Omental fat pad (tissue), 4 donors: ENCODE results near the gene TEX13D. TPM values are rescaled to one million over a fixed set of nuclear protein-coding genes. Genes with fewer than 3 reads are reported as not detected.
"Not testable (repeated sequence)": the region's sequence is repeated elsewhere in the genome, so short reads cannot be mapped to it uniquely, and the experiment has no call there.

Experiments
- ATAC-seq: fragments of 150-250 bp; one replicate; pipeline ENCODE4 v1.9.1; 2016; ENCODE audit warnings: mild to moderate bottlenecking, moderate library complexity; ENCODE audit not compliant: low FRiP score
- DNase-seq: peaks from one replicate; pipeline ENCODE4 v3.0.0-alpha.2; 2019; ENCODE audit warnings: low spot score
- CTCF ChIP-seq, 3 donors: fragments of 450-650 bp; IDR thresholded peaks; one replicate each; pipeline ENCODE4 v1.5.1; 2016 to 2017; ENCODE audit warnings: antibody characterized with exemption in 3 of 3, mild to moderate bottlenecking in 3 of 3, moderate library complexity in 2 of 3
- total RNA-seq, 4 donors: library from RNA; depleted of rRNA; stranded (reverse); fragments of >200 nt; gene quantifications; one replicate each; pipeline ENCODE4 v1.1.0, GENCODE V29; 2016

The TEX13D gene
- total RNA-seq, 4 donors from 2014 or later: not detected

- no peak for DNase-seq
- TF ChIP-seq CTCF (IDR thresholded peaks at IDR 0.05): no peak
- no peak for ATAC-seq
These were observed 3.7 kb upstream of the TEX13D start for GRCh38 chrX:124328765-124329164.

- TF ChIP-seq CTCF (IDR thresholded peaks at IDR 0.05): no peak
- DNase-seq: no peak
- no peak for ATAC-seq
These were observed 1.4 kb downstream of the TEX13D start for GRCh38 chrX:124333862-124334261.

- not testable (repeated sequence) for ATAC-seq, DNase-seq
These were observed 2.1 kb downstream of the TEX13D start for GRCh38 chrX:124334555-124334954.

- no peak for ATAC-seq
- no peak for TF ChIP-seq CTCF (IDR thresholded peaks at IDR 0.05)
- no peak for DNase-seq
These were observed 3.1 kb downstream of the TEX13D start for GRCh38 chrX:124335598-124335997.

- no peak for ATAC-seq
- no peak for TF ChIP-seq CTCF (IDR thresholded peaks at IDR 0.05)
- no peak for DNase-seq
These were observed 5.5 kb downstream of the TEX13D start for GRCh38 chrX:124337916-124338315.

- ATAC-seq: no peak
- no peak for DNase-seq
- TF ChIP-seq CTCF (IDR thresholded peaks at IDR 0.05): no peak
These were observed 6.5 kb downstream of the TEX13D start for GRCh38 chrX:124338733-124339514.

GRCh38 chrX:124341396-124342132 lies 9.1 kb downstream of the TEX13D start:
- DNase-seq (no peak), ATAC-seq (no peak)
- no peak for TF ChIP-seq CTCF (IDR thresholded peaks at IDR 0.05)
